HG03460 (cell line): ENCODE results near the gene ALG2.

Experiments
- ATAC-seq: cut with Tn5 transposase; IDR thresholded peaks from one replicate; pipeline ENCODE4 v1.9.1; 2021; ENCODE audit not compliant: unreplicated experiment

Gene ALG2

GRCh38 chr9:99177576-99178366 lies 44.0 kb downstream of the ALG2 start:
- ATAC-seq: no peak

- ATAC-seq: no peak
Measured at GRCh38 chr9:99176527-99177013, 45.2 kb downstream of the ALG2 start.

- no peak for ATAC-seq
Measured at GRCh38 chr9:99173570-99174504, 47.9 kb downstream of the ALG2 start.

GRCh38 chr9:99172124-99173091 lies 49.3 kb downstream of the ALG2 start:
- no peak for ATAC-seq

GRCh38 chr9:99171225-99172123 lies 50.3 kb downstream of the ALG2 start:
- no peak for ATAC-seq

GRCh38 chr9:99169982-99170761 lies 51.6 kb downstream of the ALG2 start:
- no peak for ATAC-seq

GRCh38 chr9:99169086-99169485 lies 52.7 kb downstream of the ALG2 start:
- no peak for ATAC-seq

- no peak for ATAC-seq
Measured at GRCh38 chr9:99167694-99168093, 54.0 kb downstream of the ALG2 start.

- ATAC-seq: no peak
Measured at GRCh38 chr9:99167119-99167518, 54.6 kb downstream of the ALG2 start.
